ENCODE measurements around the gene GFPT1.

- TF ChIP-seq CTCF (IDR thresholded peaks at IDR 0.05): no peak
- TF ChIP-seq EP300 (IDR thresholded peaks at IDR 0.05): no peak
These were observed 29.1 kb upstream of the GFPT1 start for GRCh38 chr2:69416147-69416546.
